ENCODE measurements around the gene AMER2. TPM values are rescaled to one million over a fixed set of nuclear protein-coding genes. Genes with fewer than 3 reads are reported as not detected.

Gene AMER2
- total RNA-seq, 4 donors from 2014 or later: under 0.01 to 0.17 TPM; not detected in 2

- Histone ChIP-seq H3K9me3 (no peaks in the 10 kb centered on the region), H3K4me1 (no peaks in the 10 kb centered on the region), H3K36me3 (no peaks in the 10 kb centered on the region), H3K27me3 (peaks cover 0 to 38% (median 0%) of the 10 kb centered on the region in 4 donors), H3K4me3 (no peak overlapping the region), H3K27ac (replicated peaks in 1 of 4) (no peak overlapping the region)
- WGBS: 58% methylated on average over 5 of the region's 5 CpGs
- no peak for DNase-seq (ENCODE audit: extremely low spot score)
- TF ChIP-seq, protein P1, sequence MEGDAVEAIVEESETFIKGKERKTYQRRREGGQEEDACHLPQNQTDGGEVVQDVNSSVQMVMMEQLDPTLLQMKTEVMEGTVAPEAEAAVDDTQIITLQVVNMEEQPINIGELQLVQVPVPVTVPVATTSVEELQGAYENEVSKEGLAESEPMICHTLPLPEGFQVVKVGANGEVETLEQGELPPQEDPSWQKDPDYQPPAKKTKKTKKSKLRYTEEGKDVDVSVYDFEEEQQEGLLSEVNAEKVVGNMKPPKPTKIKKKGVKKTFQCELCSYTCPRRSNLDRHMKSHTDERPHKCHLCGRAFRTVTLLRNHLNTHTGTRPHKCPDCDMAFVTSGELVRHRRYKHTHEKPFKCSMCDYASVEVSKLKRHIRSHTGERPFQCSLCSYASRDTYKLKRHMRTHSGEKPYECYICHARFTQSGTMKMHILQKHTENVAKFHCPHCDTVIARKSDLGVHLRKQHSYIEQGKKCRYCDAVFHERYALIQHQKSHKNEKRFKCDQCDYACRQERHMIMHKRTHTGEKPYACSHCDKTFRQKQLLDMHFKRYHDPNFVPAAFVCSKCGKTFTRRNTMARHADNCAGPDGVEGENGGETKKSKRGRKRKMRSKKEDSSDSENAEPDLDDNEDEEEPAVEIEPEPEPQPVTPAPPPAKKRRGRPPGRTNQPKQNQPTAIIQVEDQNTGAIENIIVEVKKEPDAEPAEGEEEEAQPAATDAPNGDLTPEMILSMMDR (IDR thresholded peaks at IDR 0.05): no peak
- no peak for TF ChIP-seq EP300 (IDR thresholded peaks at IDR 0.05)
- no peak for TF ChIP-seq POLR2AphosphoS5 (IDR thresholded peaks at IDR 0.05)
- TF ChIP-seq POLR2A (IDR thresholded peaks at IDR 0.05; ENCODE audit: low read depth): no peak
- intact Hi-C loops (cut with DNase I): no loop called here
These were observed 20.4 kb downstream of the AMER2 start for GRCh38 chr13:25151626-25152195.

GRCh38 chr13:25149711-25150110, 22.4 kb downstream of the AMER2 start:
- no peak for DNase-seq (ENCODE audit: extremely low spot score)
- no peaks in the 10 kb centered on the region for H3K9me3 ChIP-seq
- H3K27me3 ChIP-seq: peaks cover 0 to 46% (median 0%) of the 10 kb centered on the region in 4 donors
- H3K27ac ChIP-seq (replicated peaks in 1 of 4): no peak overlapping the region
- no peaks in the 10 kb centered on the region for H3K4me1 ChIP-seq
- H3K36me3 ChIP-seq: no peaks in the 10 kb centered on the region
- TF ChIP-seq POLR2AphosphoS5 (IDR thresholded peaks at IDR 0.05): no peak
- TF ChIP-seq, protein P1 (IDR thresholded peaks at IDR 0.05): no peak
- no peak for TF ChIP-seq POLR2A (IDR thresholded peaks at IDR 0.05; ENCODE audit: low read depth)
- TF ChIP-seq EP300 (IDR thresholded peaks at IDR 0.05): no peak
- 84% methylated on average over 5 of the region's 5 CpGs for WGBS
- intact Hi-C loops (cut with DNase I): no loop called here
- no peak overlapping the region for H3K4me3 ChIP-seq

- 93% methylated on average over 5 of the region's 5 CpGs for WGBS
- TF ChIP-seq POLR2AphosphoS5 (IDR thresholded peaks at IDR 0.05): no peak
- TF ChIP-seq, protein P1 (IDR thresholded peaks at IDR 0.05): no peak
- TF ChIP-seq POLR2A (IDR thresholded peaks at IDR 0.05; ENCODE audit: low read depth): no peak
- TF ChIP-seq EP300 (IDR thresholded peaks at IDR 0.05): no peak
- no peaks in the 10 kb centered on the region for H3K4me1 ChIP-seq
- H3K27ac ChIP-seq (replicated peaks in 1 of 4): no peak overlapping the region
- H3K27me3 ChIP-seq: peaks cover 0 to 46% (median 0%) of the 10 kb centered on the region in 4 donors
- intact Hi-C loops (cut with DNase I): no loop called here
- DNase-seq (ENCODE audit: extremely low spot score): no peak
- no peaks in the 10 kb centered on the region for H3K9me3 ChIP-seq
- no peaks in the 10 kb centered on the region for H3K36me3 ChIP-seq
- no peak overlapping the region for H3K4me3 ChIP-seq
These were observed 23.7 kb downstream of the AMER2 start for GRCh38 chr13:25148402-25148771.

DNA sequence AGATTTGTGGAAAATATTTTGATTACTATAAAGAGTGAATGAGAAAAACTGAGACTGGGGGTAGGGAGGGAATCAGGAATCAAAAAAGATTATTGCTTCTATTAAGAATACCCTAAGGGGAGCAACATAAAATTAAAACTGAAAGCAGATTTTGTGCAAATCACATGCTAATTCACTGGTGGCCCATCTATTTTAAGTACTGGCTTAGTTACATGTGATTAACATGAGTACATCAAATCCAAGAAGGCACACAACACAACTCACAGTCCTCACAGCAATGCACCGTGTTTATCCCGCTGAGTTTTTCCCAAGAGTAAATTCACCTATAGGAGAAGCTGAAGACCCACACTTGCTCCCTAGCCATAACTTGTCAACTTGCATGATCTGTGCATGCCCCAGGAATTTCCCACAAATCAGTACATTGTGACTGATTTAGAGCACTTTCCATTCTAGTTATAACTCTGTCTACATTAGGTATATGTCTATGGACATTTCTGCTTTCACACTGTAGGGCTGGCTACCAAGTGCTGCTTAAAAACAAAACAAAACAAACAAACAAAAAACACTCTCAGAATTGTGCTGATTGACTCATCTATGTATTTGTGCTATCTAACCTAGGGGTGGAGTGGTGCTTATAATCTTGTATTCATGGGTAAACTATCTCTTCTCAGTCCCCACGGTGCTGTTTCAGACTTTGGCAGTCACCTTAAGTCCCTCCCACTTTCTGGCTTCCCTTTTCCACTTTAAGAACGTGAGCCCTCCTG, 24.3 kb downstream of the AMER2 start:
- no peaks in the 10 kb centered on the region for H3K36me3 ChIP-seq
- intact Hi-C loops (cut with DNase I): no loop called here
- DNase-seq (ENCODE audit: extremely low spot score): no peak
- WGBS: 80% methylated on average over 4 of the region's 4 CpGs
- H3K4me3 ChIP-seq: no peak overlapping the region
- peaks cover 0 to 43% (median 0%) of the 10 kb centered on the region in 4 donors for H3K27me3 ChIP-seq
- H3K9me3 ChIP-seq: no peaks in the 10 kb centered on the region
- no peak for TF ChIP-seq POLR2AphosphoS5 (IDR thresholded peaks at IDR 0.05)
- TF ChIP-seq, protein P1 (IDR thresholded peaks at IDR 0.05): no peak
- no peak overlapping the region for H3K27ac ChIP-seq (replicated peaks in 1 of 4)
- no peaks in the 10 kb centered on the region for H3K4me1 ChIP-seq
